Measurements from ENCODE around the gene SCN2B.

The SCN2B gene

DNA sequence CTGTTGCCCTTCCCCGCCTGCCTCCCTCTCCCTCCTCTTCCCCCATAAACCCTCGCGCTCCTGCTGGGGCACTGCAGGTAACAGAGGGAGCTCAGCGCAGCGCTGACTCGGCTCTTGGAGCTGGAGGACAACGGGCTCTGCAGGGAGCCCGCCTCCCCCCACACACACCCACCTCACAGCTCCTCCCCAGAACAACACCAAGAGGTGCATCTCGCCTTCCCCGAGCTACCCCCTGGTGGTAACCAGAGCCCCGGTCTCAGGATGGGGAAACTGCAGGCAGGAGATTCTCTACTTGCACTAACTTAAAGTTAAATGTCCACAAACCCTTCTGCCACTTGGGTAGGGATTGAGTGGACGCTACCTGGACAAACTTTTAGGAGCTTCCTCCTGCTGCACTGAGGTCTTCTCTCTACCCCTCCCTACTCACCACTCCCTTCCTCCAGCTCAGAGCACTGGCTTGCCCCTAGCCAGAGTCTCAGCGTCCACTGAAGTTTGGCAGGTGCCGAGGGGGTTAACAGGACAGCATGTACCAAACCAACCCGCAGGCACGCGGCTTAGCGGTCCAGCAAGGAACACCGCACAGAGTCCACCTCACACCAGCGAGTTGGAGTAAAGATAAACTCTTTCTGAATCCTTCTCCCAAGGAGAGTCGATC, 19.8 kb downstream of the SCN2B start:
- peaks cover 90% of the 10 kb centered on the region for H3K27me3 ChIP-seq (replicated peaks; ENCODE audit: insufficient read depth, low read length)
- no peaks in the 10 kb centered on the region for H3K9me3 ChIP-seq (replicated peaks; ENCODE audit: insufficient read depth, low read length)
- H3K4me3 ChIP-seq (ENCODE audit: low read length): no peak overlapping the region
- H3K79me2 ChIP-seq (ENCODE audit: low read length): no peaks in the 10 kb centered on the region
- no peak overlapping the region for H3K4me2 ChIP-seq (ENCODE audit: low read depth, low read length)
- no peaks in the 10 kb centered on the region for H3K36me3 ChIP-seq (replicated peaks; ENCODE audit: insufficient read depth, low read length)
- H4K20me1 ChIP-seq (ENCODE audit: insufficient read depth, low read length): no peaks in the 10 kb centered on the region
- H3K27ac ChIP-seq (ENCODE audit: low read length): no peak overlapping the region
- H3K4me1 ChIP-seq (ENCODE audit: low read length): no peaks in the 10 kb centered on the region
- DNase-seq: no peak
- H3K9ac ChIP-seq (ENCODE audit: low read length): no peak overlapping the region
- TF ChIP-seq EZH2 (optimal IDR thresholded peaks at IDR 0.05; ENCODE audit: low read depth, low read length): peak; percentile 55
- TF ChIP-seq, protein P1, sequence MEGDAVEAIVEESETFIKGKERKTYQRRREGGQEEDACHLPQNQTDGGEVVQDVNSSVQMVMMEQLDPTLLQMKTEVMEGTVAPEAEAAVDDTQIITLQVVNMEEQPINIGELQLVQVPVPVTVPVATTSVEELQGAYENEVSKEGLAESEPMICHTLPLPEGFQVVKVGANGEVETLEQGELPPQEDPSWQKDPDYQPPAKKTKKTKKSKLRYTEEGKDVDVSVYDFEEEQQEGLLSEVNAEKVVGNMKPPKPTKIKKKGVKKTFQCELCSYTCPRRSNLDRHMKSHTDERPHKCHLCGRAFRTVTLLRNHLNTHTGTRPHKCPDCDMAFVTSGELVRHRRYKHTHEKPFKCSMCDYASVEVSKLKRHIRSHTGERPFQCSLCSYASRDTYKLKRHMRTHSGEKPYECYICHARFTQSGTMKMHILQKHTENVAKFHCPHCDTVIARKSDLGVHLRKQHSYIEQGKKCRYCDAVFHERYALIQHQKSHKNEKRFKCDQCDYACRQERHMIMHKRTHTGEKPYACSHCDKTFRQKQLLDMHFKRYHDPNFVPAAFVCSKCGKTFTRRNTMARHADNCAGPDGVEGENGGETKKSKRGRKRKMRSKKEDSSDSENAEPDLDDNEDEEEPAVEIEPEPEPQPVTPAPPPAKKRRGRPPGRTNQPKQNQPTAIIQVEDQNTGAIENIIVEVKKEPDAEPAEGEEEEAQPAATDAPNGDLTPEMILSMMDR (IDR thresholded peaks at IDR 0.05; ENCODE audit: low read length): no peak
- no peaks in the 10 kb centered on the region for H3F3A ChIP-seq (ENCODE audit: insufficient read depth, low read length)
- no peaks in the 10 kb centered on the region for H3K9me2 ChIP-seq (replicated peaks; ENCODE audit: insufficient read depth, low read length)
- H2AFZ ChIP-seq (ENCODE audit: low read length): no peak overlapping the region

DNA sequence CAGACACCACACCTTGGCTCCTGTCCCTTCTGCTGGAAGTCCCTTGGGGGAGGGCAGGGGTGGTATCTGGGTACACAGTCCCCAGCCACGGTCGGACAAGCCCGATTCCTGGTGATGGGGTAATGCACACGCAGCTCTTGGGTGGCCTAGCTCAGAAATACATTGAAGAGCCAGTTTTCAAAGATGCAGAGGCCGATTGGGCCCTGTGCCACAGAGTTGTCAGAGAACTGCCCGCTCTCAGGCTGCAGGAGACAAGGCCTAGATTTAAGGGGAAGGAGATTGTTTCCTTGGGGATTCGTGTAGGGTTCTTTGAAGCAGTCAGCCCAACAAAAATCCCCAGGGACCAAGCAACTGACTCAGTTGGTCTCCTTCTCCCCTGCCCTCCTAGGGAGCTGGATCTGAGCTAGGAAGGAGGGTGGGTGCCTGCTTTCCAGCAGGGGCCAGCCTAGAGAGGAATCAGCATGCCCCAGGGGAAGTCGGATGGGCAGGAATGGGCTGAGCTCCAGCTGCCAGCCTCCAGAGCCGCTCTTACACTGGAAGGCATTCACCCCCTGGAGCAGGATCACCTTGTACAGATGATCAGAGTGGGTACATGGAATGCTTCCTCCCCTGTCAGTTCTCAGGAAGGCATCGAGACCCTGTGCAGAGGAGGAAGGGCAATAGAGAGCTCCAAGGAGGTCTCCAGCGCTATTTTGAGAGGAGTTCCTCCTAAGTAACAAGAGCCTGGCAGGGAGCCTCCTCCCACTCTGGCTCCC, 20.5 kb downstream of the SCN2B start:
- Histone ChIP-seq H3K9ac (ENCODE audit: low read length) (no peak overlapping the region), H3K4me3 (ENCODE audit: low read length) (no peak overlapping the region), H3K9me2 (replicated peaks; ENCODE audit: insufficient read depth, low read length) (no peaks in the 10 kb centered on the region), H2AFZ (ENCODE audit: low read length) (no peak overlapping the region), H3K9me3 (replicated peaks; ENCODE audit: insufficient read depth, low read length) (no peaks in the 10 kb centered on the region), H4K20me1 (ENCODE audit: insufficient read depth, low read length) (no peaks in the 10 kb centered on the region), H3K27me3 (replicated peaks; ENCODE audit: insufficient read depth, low read length) (peaks cover 90% of the 10 kb centered on the region), H3K27ac (ENCODE audit: low read length) (no peak overlapping the region), H3K36me3 (replicated peaks; ENCODE audit: insufficient read depth, low read length) (no peaks in the 10 kb centered on the region), H3K79me2 (ENCODE audit: low read length) (no peaks in the 10 kb centered on the region), H3K4me1 (ENCODE audit: low read length) (no peaks in the 10 kb centered on the region), H3K4me2 (ENCODE audit: low read depth, low read length) (no peak overlapping the region), H3F3A (ENCODE audit: insufficient read depth, low read length) (no peaks in the 10 kb centered on the region)
- no peak for DNase-seq
- TF ChIP-seq EZH2 (optimal IDR thresholded peaks at IDR 0.05; ENCODE audit: low read depth, low read length) (no peak), EZH2phosphoT487 (IDR thresholded peaks at IDR 0.05; ENCODE audit: low read length) (no peak)
- TF ChIP-seq, protein P1 (IDR thresholded peaks at IDR 0.05; ENCODE audit: low read length): no peak

DNA sequence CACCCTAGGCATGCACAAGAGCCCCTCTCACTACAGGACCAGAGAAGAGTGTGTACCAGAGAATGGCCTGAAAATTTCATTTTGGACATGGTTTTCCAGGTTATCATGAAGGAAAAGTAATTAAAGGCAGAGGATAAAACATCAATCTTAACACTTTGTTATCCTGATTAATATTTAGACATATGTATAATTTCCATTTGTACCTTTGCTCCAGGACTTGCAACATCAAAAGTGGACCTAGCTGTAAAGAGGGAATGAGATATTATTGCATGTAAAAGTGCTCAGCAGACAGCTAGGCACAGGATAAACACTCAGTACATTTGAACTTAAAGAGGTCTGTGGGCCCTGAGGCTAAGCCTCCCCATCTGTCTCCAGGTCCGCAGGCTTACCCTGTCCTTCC, 21.8 kb downstream of the SCN2B start:
- no peaks in the 10 kb centered on the region for H3K36me3 ChIP-seq (replicated peaks; ENCODE audit: insufficient read depth, low read length)
- TF ChIP-seq, protein P1 (IDR thresholded peaks at IDR 0.05; ENCODE audit: low read length): no peak
- TF ChIP-seq EZH2 (optimal IDR thresholded peaks at IDR 0.05; ENCODE audit: low read depth, low read length): no peak
- no peak for TF ChIP-seq EZH2phosphoT487 (IDR thresholded peaks at IDR 0.05; ENCODE audit: low read length)
- no peak overlapping the region for H3K9ac ChIP-seq (ENCODE audit: low read length)
- no peaks in the 10 kb centered on the region for H3K9me3 ChIP-seq (replicated peaks; ENCODE audit: insufficient read depth, low read length)
- no peaks in the 10 kb centered on the region for H3F3A ChIP-seq (ENCODE audit: insufficient read depth, low read length)
- no peak overlapping the region for H2AFZ ChIP-seq (ENCODE audit: low read length)
- no peak for DNase-seq
- H3K4me3 ChIP-seq (ENCODE audit: low read length): no peak overlapping the region
- H3K4me2 ChIP-seq (ENCODE audit: low read depth, low read length): no peak overlapping the region
- H3K27ac ChIP-seq (ENCODE audit: low read length): no peak overlapping the region
- H3K79me2 ChIP-seq (ENCODE audit: low read length): no peaks in the 10 kb centered on the region
- no peaks in the 10 kb centered on the region for H3K4me1 ChIP-seq (ENCODE audit: low read length)
- H3K9me2 ChIP-seq (replicated peaks; ENCODE audit: insufficient read depth, low read length): no peaks in the 10 kb centered on the region
- no peaks in the 10 kb centered on the region for H4K20me1 ChIP-seq (ENCODE audit: insufficient read depth, low read length)
- H3K27me3 ChIP-seq (replicated peaks; ENCODE audit: insufficient read depth, low read length): peaks cover 99% of the 10 kb centered on the region
